ENCODE data around the gene KCNK6.

- TF ChIP-seq CTCF (IDR thresholded peaks at IDR 0.05; ENCODE audit: low read length) (no peak), EZH2 (IDR thresholded peaks at IDR 0.05; ENCODE audit: borderline replicate concordance, low read length) (no peak)
These were observed 13.4 kb upstream of the KCNK6 start for GRCh38 chr19:38306236-38306635.
